SKM-1 (cell line): ENCODE results near the gene RASGRF1.
"Not testable (repeated sequence)": the region's sequence is repeated elsewhere in the genome, so short reads cannot be mapped to it uniquely, and the experiment has no call there.

Source experiments
- DNase-seq: peaks from one replicate; lab custom pipeline; 2025; ENCODE audit not compliant: unreplicated experiment; lab: John Stamatoyannopoulos, UW

Gene RASGRF1

GRCh38 chr15:78933187-78933822, 157.3 kb downstream of the RASGRF1 start:
- DNase-seq = no peak

DNA sequence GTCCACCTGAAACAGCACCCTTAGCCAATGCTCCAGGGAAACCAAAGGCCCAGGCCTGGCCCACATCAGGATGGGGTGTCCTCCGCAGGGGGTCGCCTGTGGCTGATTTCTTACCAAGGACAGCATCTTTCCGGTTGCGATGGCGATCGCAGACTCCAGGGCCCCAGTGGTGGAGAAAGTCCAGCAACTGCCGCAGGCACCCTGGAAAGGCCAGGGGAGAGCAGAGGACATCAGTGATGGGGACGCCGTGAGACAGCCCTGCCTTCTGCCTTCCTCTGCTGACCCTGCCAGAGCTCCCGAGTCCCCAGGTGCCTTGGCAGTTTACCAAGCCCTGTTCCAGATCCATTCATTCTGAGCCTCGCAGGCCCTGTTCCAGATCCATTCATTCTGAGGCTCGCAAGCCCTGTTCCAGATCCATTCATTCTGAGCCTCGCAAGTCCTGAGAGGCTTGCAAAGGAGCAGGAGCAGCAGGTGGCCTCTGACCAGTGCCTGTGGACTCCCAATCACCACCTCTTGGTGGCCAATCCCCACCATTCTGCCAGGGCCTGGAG, 158.2 kb downstream of the RASGRF1 start:
- no peak for DNase-seq

DNA sequence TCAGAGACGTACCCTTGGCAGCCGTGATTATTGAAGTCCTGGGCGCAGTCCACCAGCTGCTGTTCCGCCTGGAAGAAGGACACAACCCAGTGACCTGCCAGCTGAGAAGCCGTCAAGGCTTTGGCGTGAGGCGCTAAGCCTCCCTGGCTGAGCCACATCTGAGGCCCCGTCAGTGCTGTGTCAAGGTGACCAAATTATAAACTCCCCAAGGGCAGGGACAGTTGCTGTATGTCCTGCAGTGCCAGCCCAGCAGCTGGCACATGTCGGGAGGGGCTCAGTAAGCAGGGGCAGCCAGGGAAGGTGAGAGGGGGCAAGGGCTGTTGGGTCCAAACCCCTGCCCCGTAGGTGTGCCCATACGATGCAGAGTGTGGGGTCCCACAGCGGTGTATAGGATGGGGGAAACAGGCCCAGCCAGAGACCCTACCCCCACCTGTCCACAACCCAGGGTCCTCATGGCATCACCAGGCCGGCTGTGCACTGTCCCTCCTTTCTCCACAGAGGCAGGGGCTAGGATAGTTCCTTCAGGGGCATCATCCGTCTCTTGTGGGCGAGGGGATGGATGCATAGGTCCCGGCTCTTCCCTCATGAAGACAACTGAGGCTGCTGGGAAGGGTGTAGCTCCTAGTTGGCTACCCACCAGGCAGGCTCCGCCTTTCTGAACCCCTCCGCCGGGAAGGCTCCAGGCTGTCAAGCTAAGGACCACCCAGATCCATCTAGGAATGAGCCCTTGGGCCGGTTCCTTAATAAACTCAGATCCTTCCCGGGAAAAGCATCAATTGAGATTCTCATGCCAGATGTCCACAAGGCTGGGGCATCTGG, 158.9 kb downstream of the RASGRF1 start:
- DNase-seq = no peak

DNA sequence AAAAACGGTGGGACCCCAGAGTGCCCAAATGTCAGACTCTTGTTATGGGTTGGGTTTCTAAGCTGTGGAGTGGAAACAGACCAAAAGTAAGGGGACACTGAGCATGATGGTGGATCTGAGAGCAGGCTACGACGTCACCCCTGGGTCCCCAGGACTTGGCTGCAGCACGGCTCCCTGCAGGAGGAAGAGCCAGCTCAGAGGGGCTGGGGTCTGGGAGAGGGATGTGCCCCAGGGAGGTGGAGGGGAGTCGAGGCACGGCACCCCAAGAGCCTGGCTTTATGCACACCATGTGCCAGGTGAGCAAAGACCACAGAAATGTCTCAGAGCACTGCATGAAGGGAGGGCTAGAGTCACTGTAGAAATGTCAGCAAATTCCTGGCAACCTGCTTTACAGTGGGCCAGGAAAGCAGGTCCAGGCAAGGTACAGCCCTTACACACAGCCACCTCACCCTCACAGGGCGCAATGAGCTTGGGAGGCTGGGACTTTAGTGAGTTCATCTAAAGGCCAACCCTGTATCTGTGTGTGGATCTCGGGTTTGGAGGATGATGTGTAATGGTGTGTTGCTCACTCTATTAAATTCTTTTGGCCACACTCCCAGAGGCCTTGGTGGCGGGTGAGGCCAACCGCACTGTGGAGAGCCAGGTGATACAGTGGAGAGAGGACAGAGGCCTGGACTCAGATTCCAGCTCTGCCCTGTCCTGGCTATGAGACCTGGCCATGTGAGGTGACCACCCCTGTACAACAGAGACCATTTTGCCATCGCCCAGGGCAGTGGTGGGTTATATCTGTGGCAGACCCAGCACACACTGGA, 159.8 kb downstream of the RASGRF1 start:
- DNase-seq = no peak

GRCh38 chr15:78929536-78930264, 160.9 kb downstream of the RASGRF1 start:
- DNase-seq = no peak

- no peak for DNase-seq
These were observed 161.9 kb downstream of the RASGRF1 start for GRCh38 chr15:78928616-78929093.

DNA sequence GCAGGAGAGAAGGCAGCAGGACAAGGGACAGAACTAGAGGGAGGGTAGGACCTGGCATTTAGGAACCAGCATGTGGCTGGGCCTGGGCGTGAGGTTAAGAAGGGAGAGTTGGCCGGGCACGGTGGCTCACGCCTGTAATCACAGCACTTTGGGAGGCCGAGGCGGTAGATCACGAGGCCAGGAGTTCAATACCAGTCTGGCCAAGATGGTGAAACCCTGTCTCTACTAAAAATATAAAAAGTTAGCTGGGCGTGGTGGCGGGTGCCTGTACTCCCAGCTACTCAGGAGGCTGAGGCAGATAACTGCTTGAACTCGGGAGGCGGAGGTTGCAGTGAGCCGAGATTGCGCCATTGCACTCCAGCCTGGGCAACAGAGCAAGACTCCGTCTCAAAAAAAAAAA, 162.4 kb downstream of the RASGRF1 start:
- DNase-seq = not testable (repeated sequence)

- no peak for DNase-seq
These were observed 163.3 kb downstream of the RASGRF1 start for GRCh38 chr15:78927077-78927790.

DNA sequence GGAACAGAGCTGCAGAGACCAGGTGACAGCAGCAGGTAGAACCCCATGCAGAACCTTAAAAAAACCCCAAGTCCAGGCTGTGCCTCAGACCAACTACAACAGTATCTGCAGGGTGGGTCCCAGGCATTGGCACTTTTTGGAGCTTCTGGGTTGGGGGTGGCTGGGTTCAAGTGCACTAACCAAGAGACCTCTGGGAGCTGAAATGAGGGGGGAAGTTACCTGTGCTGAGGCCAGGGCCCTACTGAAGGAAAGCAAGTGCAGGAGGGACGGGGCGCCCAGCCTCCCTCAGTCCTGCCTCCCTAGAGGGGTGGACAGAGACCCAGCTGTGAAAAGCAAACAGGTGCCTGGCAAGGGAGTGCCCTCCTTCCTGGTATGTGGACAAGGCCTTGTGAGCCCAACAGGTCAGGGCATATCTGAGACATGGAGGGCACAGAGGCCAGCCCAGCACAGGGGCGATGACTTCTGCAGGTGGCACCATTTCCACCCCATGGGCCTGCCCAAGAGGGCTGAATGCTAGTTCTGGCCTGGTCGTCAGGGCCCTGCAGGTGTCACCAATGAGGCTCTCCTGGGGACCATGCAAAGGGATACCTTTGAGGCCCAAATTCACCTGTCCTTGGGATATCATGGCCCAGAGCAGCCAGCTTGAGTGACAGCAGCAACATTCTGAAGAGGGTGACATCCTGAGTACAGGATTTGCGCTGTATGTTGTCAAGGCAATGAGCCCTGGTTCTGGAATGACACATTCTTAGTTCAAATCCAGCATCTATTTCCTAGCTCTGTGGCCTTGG, 164.4 kb downstream of the RASGRF1 start:
- no peak for DNase-seq

DNA sequence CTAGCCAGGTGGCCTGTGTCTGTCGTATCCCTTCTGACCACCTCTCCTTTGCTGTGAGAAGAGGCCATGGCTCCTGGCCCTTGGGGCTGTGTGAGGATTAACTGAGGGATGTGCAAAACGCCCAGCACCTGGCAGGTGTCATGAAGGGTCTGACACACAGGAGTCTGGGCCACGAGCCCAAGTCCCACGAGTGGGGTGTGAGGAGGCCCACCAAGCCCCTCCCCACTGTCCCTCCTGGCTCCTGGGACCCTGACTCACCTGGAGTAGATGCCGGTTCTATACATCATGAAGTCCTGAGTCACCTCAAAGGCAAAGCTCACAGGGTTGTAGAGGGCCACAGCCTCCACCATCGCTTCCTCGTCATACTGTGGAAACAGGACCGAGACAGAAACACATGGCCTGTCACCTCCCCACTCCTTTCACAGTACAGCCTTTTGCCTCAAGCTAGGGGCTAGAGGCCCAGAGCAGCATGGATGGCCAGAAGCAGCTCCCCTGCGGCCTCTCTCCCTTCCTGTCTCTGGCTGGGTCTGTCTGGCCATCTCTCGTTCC, 165.4 kb downstream of the RASGRF1 start:
- no peak for DNase-seq

DNA sequence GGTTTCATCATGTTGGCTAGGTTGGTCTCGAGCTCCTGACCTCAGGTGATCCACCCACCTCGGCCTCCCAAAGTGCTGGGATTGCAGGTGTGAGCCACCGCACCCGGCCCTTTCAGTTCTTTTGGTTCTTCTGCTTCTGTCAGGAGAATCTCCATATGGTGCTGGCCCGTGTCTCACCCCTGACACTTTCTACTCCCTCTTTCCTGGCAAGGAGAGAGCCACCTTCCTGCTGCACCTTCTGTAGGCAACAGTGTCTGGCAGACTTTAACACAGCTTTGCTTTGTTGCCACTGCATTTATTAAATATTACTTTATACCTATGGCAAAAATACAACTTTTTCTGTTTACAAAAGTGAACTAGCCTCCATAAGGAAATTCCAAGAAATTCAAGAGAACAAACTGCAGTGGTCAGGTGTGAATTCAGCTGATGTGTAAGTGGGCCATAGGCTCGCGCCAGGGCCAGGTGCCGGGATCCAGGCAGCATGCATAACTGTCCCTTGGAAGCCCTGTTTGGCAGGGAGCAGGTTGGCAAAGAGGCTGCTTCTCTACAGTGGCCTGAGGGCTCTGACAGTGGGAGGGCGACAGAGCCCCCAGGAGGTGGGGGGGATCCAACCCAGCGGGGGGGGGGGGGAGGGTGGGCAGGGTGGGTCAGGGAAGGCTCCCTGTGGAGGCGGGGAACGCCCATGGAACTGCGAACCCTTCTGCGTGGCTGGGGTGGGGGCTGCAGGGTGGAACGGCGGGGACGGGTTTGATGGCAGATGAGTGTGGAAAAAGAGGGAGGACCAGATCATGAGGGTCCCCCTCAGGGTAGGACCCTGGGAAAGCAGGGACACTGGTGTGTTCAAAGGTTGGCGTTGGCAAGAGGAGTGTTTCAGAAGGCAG, 166.9 kb downstream of the RASGRF1 start:
- DNase-seq = no peak

DNA sequence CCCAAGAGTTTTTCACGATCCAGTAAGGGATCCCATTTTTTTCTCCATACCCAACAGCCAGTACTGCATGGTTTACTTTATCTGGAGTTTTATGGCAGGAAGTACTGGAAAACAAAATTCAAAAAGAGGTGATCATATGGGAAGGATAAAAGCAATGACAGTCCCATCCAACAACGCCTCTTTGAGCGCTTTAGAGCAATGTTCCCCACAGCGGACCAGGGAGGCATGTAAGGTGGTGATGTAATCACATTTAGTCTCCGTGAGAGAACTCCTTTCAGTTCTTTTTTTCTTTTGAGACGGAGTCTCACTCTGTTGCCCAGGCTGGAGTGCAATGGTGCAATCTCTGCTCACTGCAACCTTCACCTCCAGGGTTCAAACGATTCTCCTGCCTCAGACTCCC, 167.6 kb downstream of the RASGRF1 start:
- no peak for DNase-seq

DNA sequence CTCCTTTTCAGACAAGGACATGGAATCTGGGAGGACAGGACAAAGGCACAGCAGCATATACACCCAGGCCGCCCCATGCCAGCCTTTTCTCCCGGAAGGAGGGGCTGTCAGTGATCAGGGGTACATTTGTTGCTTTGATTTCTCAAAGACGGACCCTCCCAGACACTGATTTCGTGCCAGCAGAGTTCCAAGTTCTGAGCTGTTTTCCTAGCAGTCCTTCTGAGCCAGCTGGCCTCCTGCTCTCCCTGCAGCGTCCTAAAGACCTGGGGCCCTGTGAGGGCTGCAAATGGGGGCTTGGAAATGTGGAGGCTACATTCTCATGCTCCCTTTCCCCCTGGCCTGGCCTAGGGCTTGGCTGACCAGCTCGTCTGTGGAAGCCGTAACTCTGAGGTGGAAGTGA, 168.1 kb downstream of the RASGRF1 start:
- no peak for DNase-seq

GRCh38 chr15:78921940-78922339, 168.6 kb downstream of the RASGRF1 start:
- DNase-seq = no peak

- no peak for DNase-seq
These were observed 169.1 kb downstream of the RASGRF1 start for GRCh38 chr15:78921517-78921916.

DNA sequence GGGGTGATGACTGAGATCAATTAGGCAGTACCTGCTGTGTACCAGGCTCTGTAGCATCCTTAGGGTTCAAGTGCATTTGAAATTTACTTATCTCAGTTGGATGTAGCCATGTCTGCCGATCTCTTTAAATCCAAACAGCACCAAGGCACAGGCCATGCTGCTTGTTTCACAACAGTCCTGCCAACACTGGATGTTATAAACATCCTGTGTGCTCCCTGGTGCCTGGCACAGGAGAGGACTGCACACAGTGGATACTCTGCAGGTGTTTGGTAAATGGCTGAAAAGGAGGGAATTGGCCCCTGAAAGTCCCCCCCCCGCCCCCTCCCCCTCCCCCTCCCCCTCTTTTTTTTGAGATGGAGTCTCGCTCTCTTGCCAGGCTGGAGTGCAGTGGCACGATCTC, 172.7 kb downstream of the RASGRF1 start:
- no peak for DNase-seq

DNA sequence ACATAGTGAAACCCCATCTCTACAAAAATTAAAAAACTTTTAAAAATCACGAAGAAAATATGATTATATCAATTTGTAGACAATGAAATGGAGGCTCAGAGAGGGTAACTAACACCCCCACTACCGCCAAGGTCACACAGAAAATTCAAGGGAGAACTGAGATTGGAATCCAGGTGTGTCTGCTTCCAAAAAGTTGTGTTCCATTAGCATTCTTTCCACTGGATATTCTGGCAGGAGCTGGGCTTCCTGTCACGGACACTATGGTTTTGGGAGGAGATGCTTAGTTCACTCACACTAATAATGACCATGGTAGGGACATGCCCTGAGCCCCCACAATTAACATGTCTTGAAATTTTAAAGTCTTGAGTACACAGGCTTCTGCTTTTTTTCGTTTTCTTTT, 174.5 kb downstream of the RASGRF1 start:
- no peak for DNase-seq
